K562 (cell line): ENCODE measurements around the gene CRTC3. TPM values are rescaled to one million over a fixed set of nuclear protein-coding genes. Genes with fewer than 3 reads are reported as not detected.

ENCODE experiments used
- ATAC-seq: fragments of 200-7000 bp; cut with Tn5 transposase; 3 replicates; pipeline ENCODE4 v1.9.1; 2020; ENCODE audit warnings: moderate library complexity
- BruUV-seq: library from RNA; stranded (reverse); fragments of 400-500 nt; replicated peaks from 2 replicates; lab custom pipeline; 2021; lab: Mats Ljungman, UMichigan
- CTCF ChIA-PET: fragments of 300-600 bp; formaldehyde crosslinking; extraction: SDS; loops from one replicate; lab custom pipeline; 2021; ENCODE audit warnings: low intra/inter-chr PET ratio; lab: Yijun Ruan, JAX
- POLR2A ChIA-PET: fragments of 300-600, 350-650 bp; sonication (Branson Sonifier 250); formaldehyde crosslinking; extraction: SDS; loops from one replicate; lab custom pipeline; 2021; ENCODE audit warnings: antibody characterized with exemption, inconsistent platforms; lab: Yijun Ruan, JAX
- DNase-seq, 4 experiments: peaks; one replicate each; pipeline versions ENCODE4 v3.0.0 to v3.0.0-alpha.2; 2011 to 2018; ENCODE audit warnings: low spot score in 3 of 4, mixed read lengths in 3 of 4; ENCODE audit errors: extremely low read depth in 1 of 4
- FAIRE-seq: peaks from 2 replicates; lab custom pipeline; 2011; peaks lifted over from hg19 to GRCh38; lab: Jason Lieb, UNC
- H2AFZ ChIP-seq: 2 replicates; pipeline ENCODE4 v1.6.0; 2011; ENCODE audit warnings: low read depth, low read length, control low read depth, inconsistent platforms
- H3K27ac ChIP-seq: fragments of 200-600 bp; 3 replicates; pipeline ENCODE4 v1.8.0; 2011; ENCODE audit warnings: low read depth, mild to moderate bottlenecking, control low read depth, inconsistent platforms, low read length, moderate library complexity, mixed read lengths; ENCODE audit errors: extremely low read depth
- H3K27me3 ChIP-seq, 2 experiments: fragments of 300-600 bp in 1 of 2; 2 replicates in 1 of 2; 3 replicates in 1 of 2; pipeline versions ENCODE4 v1.6.0 to v1.8.0; 2011; ENCODE audit warnings: inconsistent platforms in 2 of 2, low read length in 2 of 2, mild to moderate bottlenecking in 1 of 2, mixed read lengths in 1 of 2, moderate library complexity in 1 of 2; ENCODE audit not compliant: control insufficient read depth in 2 of 2, insufficient read depth in 2 of 2
- H3K36me3 ChIP-seq: fragments of 300-600 bp; 3 replicates; pipeline ENCODE4 v1.8.0; 2011; ENCODE audit warnings: mild to moderate bottlenecking, low read length, inconsistent platforms; ENCODE audit not compliant: control insufficient read depth, insufficient read depth
- H3K4me1 ChIP-seq, 2 experiments: fragments of 200-600 bp in 1 of 2; replicated peaks in 1 of 2; 2 replicates in 1 of 2; 3 replicates in 1 of 2; pipeline versions ENCODE4 v1.5.1 to v1.8.0; 2011; ENCODE audit warnings: inconsistent platforms in 2 of 2, low read length in 2 of 2, mild to moderate bottlenecking in 1 of 2, mixed read lengths in 1 of 2, moderate library complexity in 1 of 2; ENCODE audit not compliant: control insufficient read depth in 2 of 2, insufficient read depth in 2 of 2
- H3K4me2 ChIP-seq: 2 replicates; pipeline ENCODE4 v1.6.1; 2011; ENCODE audit warnings: low read length, control low read depth, inconsistent platforms, mixed read lengths; ENCODE audit not compliant: insufficient read depth
- H3K4me3 ChIP-seq: fragments of 200-600 bp; sonication (generic), shearing (Covaris generic); 2 replicates; pipeline ENCODE4 v1.5.1; 2016; ENCODE audit warnings: control low read depth, inconsistent platforms
- H3K79me2 ChIP-seq: fragments of 200-600 bp; 3 replicates; pipeline ENCODE4 v1.8.0; 2011; ENCODE audit warnings: low read length, inconsistent platforms; ENCODE audit not compliant: control insufficient read depth, insufficient read depth
- H3K9ac ChIP-seq, 2 experiments: 2 replicates each; pipeline versions ENCODE4 v1.6.0 to v1.6.1; 2011; ENCODE audit warnings: low read depth in 2 of 2, low read length in 2 of 2, control low read depth in 1 of 2, inconsistent platforms in 1 of 2, mild to moderate bottlenecking in 1 of 2, mixed read lengths in 1 of 2; ENCODE audit not compliant: insufficient read depth in 1 of 2
- H3K9me1 ChIP-seq: one replicate; pipeline ENCODE4 v1.6.0; 2011; ENCODE audit warnings: inconsistent platforms, mild to moderate bottlenecking, low read length, moderate library complexity; ENCODE audit not compliant: control insufficient read depth, insufficient read depth
- H3K9me3 ChIP-seq: replicated peaks from 2 replicates; pipeline ENCODE4 v1.5.1; 2011; ENCODE audit warnings: low read depth, low read length, inconsistent platforms; ENCODE audit not compliant: control insufficient read depth, insufficient read depth
- H4K20me1 ChIP-seq: replicated peaks from 2 replicates; pipeline ENCODE4 v1.6.1; 2011; ENCODE audit warnings: low read length, inconsistent platforms, mixed read lengths; ENCODE audit not compliant: control insufficient read depth, insufficient read depth
- ATF3 ChIP-seq, 2 experiments: fragments of 450-650 bp in 1 of 2; sonication (generic) in 1 of 2; formaldehyde crosslinking in 1 of 2; IDR thresholded peaks in 1 of 2; conservative IDR thresholded peaks in 1 of 2; 2 replicates each; pipeline versions ENCODE4 v1.6.1 to v1.8.1; 2016 to 2023; ENCODE audit warnings: mild to moderate bottlenecking in 2 of 2, moderate library complexity in 2 of 2, inconsistent platforms in 1 of 2, missing genetic modification reagents in 1 of 2
- CBFA2T3 ChIP-seq: fragments of 450-650 bp; IDR thresholded peaks from 2 replicates; pipeline ENCODE4 v1.6.1; 2017
- CEBPB ChIP-seq: fragments of 450-650 bp; IDR thresholded peaks from 2 replicates; pipeline ENCODE4 v1.6.1; 2016; ENCODE audit warnings: missing genetic modification characterization, missing compliant biosample characterization
- CREB5 ChIP-seq: fragments of 250-450 bp; sonication (Bioruptor Pico); IDR thresholded peaks from 2 replicates; pipeline ENCODE4 v1.5.0; 2020; ENCODE audit warnings: mild to moderate bottlenecking
- EHMT2 ChIP-seq: fragments of 450-650 bp; IDR thresholded peaks from 2 replicates; pipeline ENCODE4 v1.6.1; 2018; ENCODE audit warnings: antibody characterized with exemption
- HNRNPK ChIP-seq: fragments of 200-400 bp; formaldehyde crosslinking; IDR thresholded peaks from one replicate; pipeline ENCODE4 v1.6.1; 2018; ENCODE audit warnings: mild to moderate bottlenecking, low read depth, low read length; ENCODE audit not compliant: poor library complexity, severe bottlenecking
- ID3 ChIP-seq, 2 experiments: fragments of 250-450 bp in 1 of 2; fragments of 450-650 bp in 1 of 2; sonication (Bioruptor Pico) in 1 of 2; IDR thresholded peaks; 2 replicates each; pipeline versions ENCODE4 v1.6.1 to v1.8.0; 2016 to 2021; ENCODE audit warnings: mild to moderate bottlenecking in 2 of 2, moderate library complexity in 2 of 2, missing compliant biosample characterization in 1 of 2, missing genetic modification characterization in 1 of 2
- IRF9 ChIP-seq: fragments of 450-650 bp; IDR thresholded peaks from 2 replicates; pipeline ENCODE4 v1.6.1; 2016; ENCODE audit warnings: missing biosample characterization, missing genetic modification characterization
- LEF1 ChIP-seq: fragments of 450-650 bp; IDR thresholded peaks from 2 replicates; pipeline ENCODE4 v1.6.1; 2016; ENCODE audit warnings: mild to moderate bottlenecking
- MAFF ChIP-seq: IDR thresholded peaks from 2 replicates; pipeline ENCODE4 v1.6.1; 2012; ENCODE audit warnings: low read length, improper control_type of control experiment
- MAFK ChIP-seq: IDR thresholded peaks from 2 replicates; pipeline ENCODE4 v1.6.1; 2011; ENCODE audit warnings: low read length, improper control_type of control experiment
- MEIS2 ChIP-seq: fragments of 450-650 bp; IDR thresholded peaks from 2 replicates; pipeline ENCODE4 v1.6.1; 2014; ENCODE audit warnings: mild to moderate bottlenecking; ENCODE audit not compliant: partially characterized antibody
- POLR2AphosphoS2 ChIP-seq: IDR thresholded peaks from 2 replicates; pipeline ENCODE4 v1.6.1; 2012; ENCODE audit warnings: low read length, improper control_type of control experiment
- SMARCA4 ChIP-seq: fragments of 450-650 bp; IDR thresholded peaks from 2 replicates; pipeline ENCODE4 v1.6.1; 2016
- ZNF133 ChIP-seq: fragments of 250-450 bp; sonication (Bioruptor Pico); IDR thresholded peaks from 2 replicates; pipeline ENCODE4 v1.4.0; 2020; ENCODE audit warnings: mild to moderate bottlenecking
- ZNF143 ChIP-seq: sonication (generic); formaldehyde crosslinking; IDR thresholded peaks from 2 replicates; pipeline ENCODE4 v1.9.0; 2022; ENCODE audit warnings: mild to moderate bottlenecking, missing genetic modification reagents
- ZNF165 ChIP-seq: fragments of 250-450 bp; sonication (Bioruptor Pico); IDR thresholded peaks from 2 replicates; pipeline ENCODE4 v1.4.0; 2020; ENCODE audit warnings: borderline replicate concordance
- ZNF316 ChIP-seq: fragments of 450-650 bp; IDR thresholded peaks from 2 replicates; pipeline ENCODE4 v1.6.1; 2016
- ZNF384 ChIP-seq: IDR thresholded peaks from 2 replicates; pipeline ENCODE4 v1.6.1; 2012; ENCODE audit warnings: low read depth, low read length, improper control_type of control experiment
- ZZZ3 ChIP-seq: fragments of 450-650 bp; IDR thresholded peaks from 2 replicates; pipeline ENCODE4 v1.6.1; 2016; ENCODE audit warnings: antibody characterized with exemption, mild to moderate bottlenecking, moderate library complexity
- WGBS: fragments of 100-300 bp; shearing (Covaris generic); methylation state at CpG from one replicate; pipeline ENCODE4 v1.1.6; 2016; ENCODE audit warnings: low coverage, mixed read lengths; ENCODE audit not compliant: insufficient coverage; ENCODE audit errors: missing lambda C conversion rate; 5-methylcytosine and 5-hydroxymethylcytosine counted together
- in situ Hi-C: fragments of 300-500 bp; cut with MboI; formaldehyde crosslinking; loops from 4 replicates; pipeline ENCODE4 v1.15.0; 2018; ENCODE audit warnings: inconsistent platforms, mixed read lengths
- intact Hi-C: fragments of 100-400 bp; cut with micrococcal nuclease; formaldehyde crosslinking; loops from 2 replicates; pipeline ENCODE4 v1.14.2; 2022
- polyA plus RNA-seq, 8 experiments: library from polyadenylated mRNA; depleted of rRNA in 4 of 8; stranded (reverse) in 5 of 8; unstranded in 3 of 8; fragments of >200 nt; fragmentation: Nextera tagmentation in 2 of 8; fragmentation: Illumina TruSeq in 1 of 8; extraction: Ambion mirVana in 2 of 8; extraction: Trizol in 1 of 8; gene quantifications; 2 replicates each; pipeline versions ENCODE4 v1.2.1 to v1.2.3, GENCODE V29; 2011 to 2014; ENCODE audit warnings: inconsistent platforms in 1 of 8, missing spikeins in 1 of 8
- total RNA-seq, 7 experiments: library from RNA; depleted of rRNA in 6 of 7; stranded (reverse); fragments of >200 nt in 6 of 7; fragmentation: Illumina TruSeq in 2 of 7; extraction: Trizol in 2 of 7; gene quantifications; 2 replicates each; pipeline versions ENCODE4 v1.2.1 to v1.2.3, GENCODE V29; 2011 to 2021; ENCODE audit warnings: low replicate concordance in 1 of 7

The CRTC3 gene
- total and polyA plus RNA-seq, 9 of the 15 experiments (the other 6 are each of a cell fraction or from before 2014, with no cell fraction given) = 1.2 to 19.0 (median 11.6) TPM

GRCh38 chr15:90592131-90592881, 62.6 kb downstream of the CRTC3 start:
- H3K27ac ChIP-seq = no peak overlapping the region
- 63% methylated on average over 5 of the region's 5 CpGs for WGBS
- H3K27me3 ChIP-seq = no peaks in the 10 kb centered on the region
- H3K9me1 ChIP-seq = no peaks in the 10 kb centered on the region
- in situ Hi-C loops = no loop called here
- H3K4me2 ChIP-seq = no peak overlapping the region
- no peak overlapping the region for H2AFZ ChIP-seq
- FAIRE-seq (no peak), DNase-seq (peak in 1 of 4 experiments; percentile 39), ATAC-seq (no peak; the same call in 2 of the 3 replicates)
- intact Hi-C loops = no loop called here
- no peaks in the 10 kb centered on the region for H3K79me2 ChIP-seq
- POLR2A ChIA-PET = interaction anchor here (0.9 kb wide), 1 partner anchor 24 kb away, joined by 3 read pairs; no protein-coding TSS in a partner anchor
- no peaks in the 10 kb centered on the region for H4K20me1 ChIP-seq
- H3K4me1 ChIP-seq = peaks cover 11 to 22% of the 10 kb centered on the region in 2 experiments
- BruUV-seq = no TSS peak
- H3K9ac ChIP-seq = no peak overlapping the region
- no peaks in the 10 kb centered on the region for H3K9me3 ChIP-seq
- peaks cover 6% of the 10 kb centered on the region; the same call in 2 of the 3 replicates for H3K36me3 ChIP-seq
- H3K4me3 ChIP-seq = no peak overlapping the region
- CTCF ChIA-PET = no interaction called here
- TF ChIP-seq ZNF143 (no peak), SMARCA4 (no peak), EHMT2 (0 out of 2 replicates have a peak, but pooled peaks have one; percentile 20), ZNF133 (CRISPR knock-in tag) (no peak), ATF3 (IDR thresholded peaks at IDR 0.05) (0 out of 2 replicates have a peak, but pooled peaks have one; percentile 29), ATF3 (CRISPR knock-in tag; conservative IDR thresholded peaks at IDR 0.05) (no peak), ZNF316 (peak; percentile 98), ZNF165 (CRISPR knock-in tag) (no peak), IRF9 (no peak), CREB5 (CRISPR knock-in tag) (no peak), MAFK (peak; percentile 91), MEIS2 (peak; percentile 57), ID3 (CRISPR knock-in tag; IDR thresholded peaks at IDR 0.05) (no peak), ID3 (tag; IDR thresholded peaks at IDR 0.05) (no peak), ZNF384 (no peak), POLR2AphosphoS2 (no peak), HNRNPK (no peak), CBFA2T3 (peak; percentile 27; the same call in 1 of the 2 replicates), ZZZ3 (no peak), CEBPB (tag) (peak; percentile 97), LEF1 (no peak), MAFF (peak; percentile 88)
